Effector memory CD8-positive, alpha-beta T cell (primary cell): ENCODE results near the gene ZDHHC4.
"Not testable (repeated sequence)": the region's sequence is repeated elsewhere in the genome, so short reads cannot be mapped to it uniquely, and the experiment has no call there.

ENCODE experiments used
- ATAC-seq: fragments of 150-1000 bp; cut with Tn5 transposase; replicated peaks from 2 replicates; pipeline ENCODE4 v1.10.0; 2021; ENCODE audit warnings: mild to moderate bottlenecking, moderate library complexity
- DNase-seq, 3 experiments: peaks; one replicate each; pipeline ENCODE4 v3.0.0; 2021
- H3K27ac Mint-ChIP-seq, 2 donors: one replicate each; pipeline ENCODE4 v1.8.0; 2022; ENCODE audit warnings: mild to moderate bottlenecking in 2 of 2, mixed read lengths in 2 of 2, moderate library complexity in 2 of 2
- H3K27me3 Mint-ChIP-seq, 2 donors: one replicate each; pipeline ENCODE4 v1.8.0; 2022; ENCODE audit warnings: mixed read lengths in 2 of 2
- H3K36me3 Mint-ChIP-seq: one replicate; pipeline ENCODE4 v1.8.0; 2022; ENCODE audit warnings: mild to moderate bottlenecking, moderate library complexity, mixed read lengths; ENCODE audit not compliant: insufficient read depth
- H3K4me1 Mint-ChIP-seq, 2 donors: one replicate each; pipeline ENCODE4 v1.8.0; 2022; ENCODE audit warnings: low read depth in 2 of 2, mixed read lengths in 2 of 2
- H3K4me3 Mint-ChIP-seq, 2 donors: one replicate each; pipeline ENCODE4 v1.8.0; 2022; ENCODE audit warnings: mild to moderate bottlenecking in 2 of 2, mixed read lengths in 2 of 2, moderate library complexity in 2 of 2
- H3K9me3 Mint-ChIP-seq, 2 donors: one replicate each; pipeline ENCODE4 v1.8.0; 2022; ENCODE audit warnings: mixed read lengths in 2 of 2

The ZDHHC4 gene

DNA sequence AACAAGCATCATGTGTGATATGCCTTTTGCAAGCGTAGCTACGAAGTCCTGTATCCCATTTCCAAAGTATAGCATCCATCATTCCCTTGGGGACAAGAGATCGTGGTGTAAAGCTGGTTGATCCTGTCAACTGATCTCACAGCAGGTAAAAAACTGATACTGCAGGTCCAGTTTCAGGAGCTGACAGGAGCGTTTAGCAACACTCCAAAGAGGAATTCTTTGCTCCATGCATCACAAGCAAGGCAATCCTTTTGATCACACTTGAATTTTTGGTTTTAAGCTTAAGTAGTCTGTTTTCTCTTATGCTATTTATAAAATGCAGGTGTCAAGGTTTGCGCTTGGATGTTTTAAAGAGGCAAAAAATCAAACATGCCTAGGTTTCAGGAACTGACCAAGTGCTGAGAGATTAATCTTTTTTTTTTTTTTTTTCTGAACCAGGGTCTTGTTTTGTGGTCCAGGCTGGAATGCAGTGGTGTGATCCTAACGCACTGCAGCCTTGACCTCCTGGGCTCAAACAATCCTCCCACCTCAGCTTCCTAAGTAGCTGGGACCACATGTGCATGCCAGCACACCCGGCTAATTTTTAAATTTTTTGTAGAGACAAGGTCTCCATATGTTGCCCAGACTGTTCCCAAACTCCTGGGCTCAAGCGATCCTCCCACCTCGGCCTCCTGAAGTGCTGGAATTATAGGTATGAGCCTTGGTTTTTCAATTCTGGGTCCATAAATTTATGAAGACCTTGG is 1.8 kb upstream of the ZDHHC4 start:
- H3K4me1 Mint-ChIP-seq, result peaks cover 5 to 13% of the 10 kb centered on the region in 2 donors
- DNase-seq (no peak), ATAC-seq (no peak)
- H3K27me3 Mint-ChIP-seq, result peaks cover 6 to 10% of the 10 kb centered on the region in 2 donors
- no peak overlapping the region for H3K4me3 Mint-ChIP-seq
- H3K9me3 Mint-ChIP-seq, result no peaks in the 10 kb centered on the region
- peaks cover 11% of the 10 kb centered on the region for H3K36me3 Mint-ChIP-seq
- no peak overlapping the region for H3K27ac Mint-ChIP-seq

DNA sequence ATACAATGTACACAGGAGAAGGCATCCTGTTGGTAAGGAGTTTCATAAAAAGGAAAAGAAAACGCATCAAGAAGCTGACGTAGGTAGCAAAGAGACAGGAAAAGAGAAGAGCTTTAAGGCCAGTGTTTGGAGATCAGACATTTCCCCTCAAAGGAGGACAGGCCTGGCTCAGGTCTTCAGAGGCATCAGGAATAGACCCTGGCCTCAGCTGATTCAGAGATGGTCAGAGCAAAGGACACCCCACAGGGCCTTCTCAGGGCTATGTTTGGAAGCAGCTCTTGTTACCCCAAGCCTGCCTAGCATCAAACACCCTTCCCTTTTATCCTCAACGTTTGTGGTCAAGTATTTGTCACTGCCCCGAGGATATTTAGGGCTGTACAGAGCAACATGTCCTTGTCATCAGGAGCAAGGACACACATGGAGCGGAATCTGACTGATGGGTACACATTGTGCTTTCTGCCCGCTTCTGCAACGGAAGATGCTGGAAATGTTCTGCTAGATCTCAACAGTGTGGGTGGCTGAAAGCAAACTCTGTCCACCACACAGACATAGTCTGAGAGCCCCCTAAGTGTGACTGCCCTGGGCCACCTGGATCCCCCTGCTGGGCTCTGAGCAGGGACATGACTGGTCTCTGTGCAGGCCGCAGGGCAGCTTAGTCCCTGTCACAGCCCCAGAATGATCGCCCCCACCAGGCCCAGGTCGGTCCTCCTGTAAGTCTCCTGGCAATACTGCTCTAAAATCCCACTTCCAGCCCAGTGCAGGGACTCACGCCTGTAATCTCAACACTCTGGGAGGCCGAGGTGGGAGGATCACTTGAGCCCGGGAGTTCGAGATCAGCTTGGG is 1.0 kb upstream of the ZDHHC4 start:
- H3K9me3 Mint-ChIP-seq, result no peaks in the 10 kb centered on the region

DNA sequence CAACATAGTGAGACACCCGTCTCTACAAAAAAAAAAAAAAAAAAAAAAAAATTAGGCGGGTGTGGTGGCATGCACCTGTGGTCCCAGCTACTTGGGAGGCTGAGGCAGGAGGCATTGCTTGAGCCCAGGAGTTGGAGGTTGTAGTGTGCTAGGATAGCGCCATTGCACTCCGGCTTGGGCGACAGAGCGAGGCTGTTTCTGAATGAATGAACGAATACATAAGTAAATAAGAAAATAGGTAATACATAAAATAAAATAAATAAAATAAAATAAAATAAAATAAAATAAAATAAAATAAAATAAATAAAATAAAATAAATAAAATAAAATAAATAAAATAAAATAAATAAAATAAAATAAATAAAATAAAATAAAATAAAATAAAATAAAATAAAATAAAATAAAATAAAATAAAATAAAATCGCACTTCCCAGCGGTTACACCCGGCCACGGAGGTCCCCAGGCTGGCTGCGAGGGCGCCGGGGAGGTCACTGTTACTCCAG is 336 bp upstream of the ZDHHC4 start:
- not testable (repeated sequence) for ATAC-seq

More for the DNA sequence above, 1.0 kb upstream of the ZDHHC4 start:
- Mint-ChIP-seq H3K27me3 (peaks cover 6 to 10% of the 10 kb centered on the region in 2 donors), H3K4me3 (peak overlapping the region; percentile 86 to 87), H3K27ac (peak overlapping the region; percentile 38 to 96), H3K4me1 (peaks cover 5 to 13% of the 10 kb centered on the region in 2 donors), H3K36me3 (peaks cover 16% of the 10 kb centered on the region)
- no peak for ATAC-seq
- no peak for DNase-seq

DNA sequence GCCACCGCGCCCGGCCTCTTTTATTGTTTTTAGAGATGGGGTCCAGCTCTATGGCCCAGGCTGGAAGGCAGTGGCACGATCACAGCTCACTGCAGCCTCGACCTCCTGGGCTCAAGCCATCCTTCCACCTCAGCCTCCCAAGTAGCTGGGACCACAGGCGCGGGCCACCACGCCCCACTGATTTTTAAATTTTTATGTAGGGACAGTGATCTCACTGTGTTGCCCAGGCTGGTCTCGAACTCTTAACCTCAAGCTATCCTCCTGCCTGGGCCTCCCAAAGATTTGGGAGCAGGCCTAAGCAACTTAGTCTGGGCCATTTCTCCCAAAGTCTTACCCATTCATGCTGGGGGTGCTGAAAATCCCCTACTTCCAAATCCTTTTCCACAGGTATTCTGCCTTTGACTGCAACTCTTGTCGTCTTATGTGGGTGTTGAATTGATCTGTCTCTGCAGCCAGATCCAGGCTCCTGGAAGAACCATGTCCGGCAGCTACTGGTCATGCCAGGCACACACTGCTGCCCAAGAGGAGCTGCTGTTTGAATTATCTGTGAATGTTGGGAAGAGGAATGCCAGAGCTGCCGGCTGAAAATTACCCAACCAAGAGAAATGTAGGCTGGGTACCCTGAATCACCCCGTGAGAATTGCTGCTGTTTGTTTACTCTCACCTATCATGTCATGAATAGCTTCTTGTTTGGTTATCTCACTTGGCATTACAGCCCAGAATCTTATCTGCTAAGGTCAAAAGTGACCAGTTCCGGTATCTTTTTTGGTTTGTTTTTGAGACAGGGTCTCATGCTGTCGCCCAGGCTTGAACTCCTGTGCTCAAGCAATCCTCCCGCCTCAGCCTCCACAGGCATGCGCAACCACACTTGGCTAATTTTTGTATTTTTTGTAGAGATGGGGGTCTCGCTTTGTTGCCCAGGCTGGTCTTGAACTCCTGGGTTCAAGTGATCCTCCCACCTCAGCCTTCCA is 1.1 kb downstream of the ZDHHC4 start:
- H3K27ac Mint-ChIP-seq, result peak overlapping the region; percentile 92 to 96
- peak overlapping the region; percentile 86 to 87 for H3K4me3 Mint-ChIP-seq
- no peaks in the 10 kb centered on the region for H3K27me3 Mint-ChIP-seq
- ATAC-seq (no peak), DNase-seq (no peak)
- H3K9me3 Mint-ChIP-seq, result no peaks in the 10 kb centered on the region
- peaks cover 5 to 13% of the 10 kb centered on the region in 2 donors for H3K4me1 Mint-ChIP-seq
- peaks cover 25% of the 10 kb centered on the region for H3K36me3 Mint-ChIP-seq

More for the DNA sequence above, 336 bp upstream of the ZDHHC4 start:
- peaks cover 5 to 13% of the 10 kb centered on the region in 2 donors for H3K4me1 Mint-ChIP-seq
- H3K4me3 Mint-ChIP-seq, result peak overlapping the region; percentile 86 to 87
- DNase-seq, H3K9me3 Mint-ChIP-seq: not testable (repeated sequence)
- H3K27me3 Mint-ChIP-seq, result peaks cover 6 to 10% of the 10 kb centered on the region in 2 donors
- peaks cover 22% of the 10 kb centered on the region for H3K36me3 Mint-ChIP-seq
- peak overlapping the region; percentile 92 to 96 for H3K27ac Mint-ChIP-seq

DNA sequence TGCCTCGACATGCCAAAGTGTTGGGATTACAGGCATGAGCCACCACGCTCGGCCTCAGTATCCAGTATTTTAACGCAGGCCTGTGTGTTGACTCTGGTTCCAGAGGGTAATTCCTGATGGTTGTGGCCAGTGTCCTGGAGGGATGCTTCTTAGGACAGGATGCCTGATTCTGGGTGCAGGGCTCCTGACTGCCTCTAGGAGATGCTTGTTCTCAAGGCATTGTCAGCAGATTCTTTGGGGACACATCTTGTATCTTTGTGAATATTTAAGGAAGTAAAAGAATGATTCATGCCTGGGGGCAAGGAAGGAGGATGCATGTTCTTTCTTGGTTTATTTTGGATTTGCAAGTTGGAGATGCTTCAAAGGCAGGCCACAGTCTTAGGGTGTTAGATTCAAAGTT is 2.2 kb downstream of the ZDHHC4 start:
- ATAC-seq (no peak), DNase-seq (no peak)
- Mint-ChIP-seq H3K9me3 (no peaks in the 10 kb centered on the region), H3K27me3 (no peaks in the 10 kb centered on the region), H3K4me1 (peaks cover 5 to 13% of the 10 kb centered on the region in 2 donors), H3K36me3 (peaks cover 28% of the 10 kb centered on the region), H3K27ac (peak overlapping the region; percentile 92 to 96), H3K4me3 (no peak overlapping the region)

DNA sequence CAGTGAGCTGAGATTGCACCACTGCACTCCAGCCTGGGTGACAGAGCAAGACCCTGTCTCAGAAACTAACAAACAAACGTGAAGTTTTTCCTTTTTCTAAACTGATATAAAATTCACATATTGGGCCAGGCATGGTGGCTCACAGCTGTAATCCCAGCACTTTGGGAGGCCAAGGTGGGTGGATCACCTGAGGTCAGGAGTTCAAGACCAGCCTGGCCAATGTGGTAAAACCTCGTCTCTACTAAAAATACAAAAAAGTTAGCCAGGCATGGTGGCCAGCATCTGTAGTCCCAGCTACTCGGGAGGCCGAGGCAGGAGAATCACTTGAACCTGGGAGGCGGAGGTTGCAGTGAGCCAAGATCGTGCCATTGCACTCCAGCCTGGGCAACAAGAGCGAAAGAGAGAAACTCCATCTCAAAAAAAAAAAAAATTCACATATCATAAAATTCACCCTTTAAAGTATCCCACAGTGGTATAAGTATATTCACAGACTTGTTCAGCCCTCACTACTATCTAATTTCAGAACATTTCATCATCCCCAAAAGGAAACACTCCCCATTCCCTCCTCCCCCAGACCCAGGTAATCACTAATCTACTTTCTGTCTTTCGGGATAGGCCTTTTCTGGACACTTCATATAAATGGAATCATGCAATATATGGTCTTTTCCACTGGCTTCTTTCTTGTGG is 8.6 kb downstream of the ZDHHC4 start:
- not testable (repeated sequence) for H3K4me1 Mint-ChIP-seq, ATAC-seq, H3K27ac Mint-ChIP-seq, H3K9me3 Mint-ChIP-seq, DNase-seq, H3K4me3 Mint-ChIP-seq, H3K27me3 Mint-ChIP-seq
- peaks cover 34% of the 10 kb centered on the region for H3K36me3 Mint-ChIP-seq

DNA sequence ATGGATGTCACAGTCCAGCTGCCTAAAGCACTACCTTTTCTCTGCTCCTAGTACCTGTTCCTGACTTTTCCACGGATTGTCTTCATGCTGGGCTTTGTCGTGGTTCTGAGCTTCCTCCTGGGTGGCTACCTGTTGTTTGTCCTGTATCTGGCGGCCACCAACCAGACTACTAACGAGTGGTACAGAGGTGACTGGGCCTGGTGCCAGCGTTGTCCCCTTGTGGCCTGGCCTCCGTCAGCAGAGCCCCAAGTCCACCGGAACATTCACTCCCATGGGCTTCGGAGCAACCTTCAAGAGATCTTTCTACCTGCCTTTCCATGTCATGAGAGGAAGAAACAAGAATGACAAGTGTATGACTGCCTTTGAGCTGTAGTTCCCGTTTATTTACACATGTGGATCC is 11.3 kb downstream of the ZDHHC4 start:
- Mint-ChIP-seq H3K9me3 (no peaks in the 10 kb centered on the region), H3K27ac (no peak overlapping the region), H3K4me3 (peak overlapping the region in 1 of 2 donors; percentile 31), H3K4me1 (peaks cover 7 to 11% of the 10 kb centered on the region in 2 donors), H3K27me3 (no peaks in the 10 kb centered on the region), H3K36me3 (peaks cover 47% of the 10 kb centered on the region)
- DNase-seq (no peak), ATAC-seq (no peak)

DNA sequence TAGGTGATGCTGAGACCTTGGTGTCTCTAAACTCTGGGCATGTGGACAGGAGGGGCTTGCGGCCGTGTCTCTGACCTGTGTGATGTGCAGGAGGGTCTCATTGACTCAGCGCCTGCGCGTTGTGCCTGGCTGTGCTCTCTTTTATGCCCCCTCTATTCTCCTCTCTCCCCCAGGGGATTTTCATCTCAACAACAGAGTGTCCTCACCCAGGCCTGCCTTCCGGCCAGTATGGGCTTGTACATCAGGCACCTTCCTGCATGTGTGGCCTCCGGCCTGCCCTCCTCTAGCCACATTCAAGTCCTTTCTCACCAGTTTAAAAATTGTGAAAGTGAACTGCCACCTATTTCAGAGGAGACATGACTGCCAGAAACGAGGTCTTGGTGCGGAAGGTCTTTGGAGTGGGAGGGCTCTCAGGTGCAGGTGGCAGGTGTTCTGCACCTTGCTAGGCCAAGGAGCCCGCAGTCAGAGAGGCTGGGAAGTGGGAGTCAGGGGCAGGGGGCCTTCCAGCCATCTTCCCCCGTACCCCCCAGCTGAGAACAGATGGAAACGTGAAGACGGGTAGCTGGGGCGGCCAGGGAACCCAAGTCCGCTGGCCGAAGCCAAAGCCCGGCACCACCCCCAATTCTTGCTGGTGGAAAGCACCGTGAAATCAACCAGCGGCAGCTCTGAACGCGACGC is 12.0 kb downstream of the ZDHHC4 start:
- no peaks in the 10 kb centered on the region for H3K27me3 Mint-ChIP-seq
- H3K27ac Mint-ChIP-seq, result peak overlapping the region; percentile 73 to 92
- H3K36me3 Mint-ChIP-seq, result peaks cover 53% of the 10 kb centered on the region
- H3K9me3 Mint-ChIP-seq, result no peaks in the 10 kb centered on the region
- peak overlapping the region; percentile 71 to 79 for H3K4me3 Mint-ChIP-seq
- peaks cover 7 to 11% of the 10 kb centered on the region in 2 donors for H3K4me1 Mint-ChIP-seq
- DNase-seq, result no peak
- ATAC-seq, result no peak

DNA sequence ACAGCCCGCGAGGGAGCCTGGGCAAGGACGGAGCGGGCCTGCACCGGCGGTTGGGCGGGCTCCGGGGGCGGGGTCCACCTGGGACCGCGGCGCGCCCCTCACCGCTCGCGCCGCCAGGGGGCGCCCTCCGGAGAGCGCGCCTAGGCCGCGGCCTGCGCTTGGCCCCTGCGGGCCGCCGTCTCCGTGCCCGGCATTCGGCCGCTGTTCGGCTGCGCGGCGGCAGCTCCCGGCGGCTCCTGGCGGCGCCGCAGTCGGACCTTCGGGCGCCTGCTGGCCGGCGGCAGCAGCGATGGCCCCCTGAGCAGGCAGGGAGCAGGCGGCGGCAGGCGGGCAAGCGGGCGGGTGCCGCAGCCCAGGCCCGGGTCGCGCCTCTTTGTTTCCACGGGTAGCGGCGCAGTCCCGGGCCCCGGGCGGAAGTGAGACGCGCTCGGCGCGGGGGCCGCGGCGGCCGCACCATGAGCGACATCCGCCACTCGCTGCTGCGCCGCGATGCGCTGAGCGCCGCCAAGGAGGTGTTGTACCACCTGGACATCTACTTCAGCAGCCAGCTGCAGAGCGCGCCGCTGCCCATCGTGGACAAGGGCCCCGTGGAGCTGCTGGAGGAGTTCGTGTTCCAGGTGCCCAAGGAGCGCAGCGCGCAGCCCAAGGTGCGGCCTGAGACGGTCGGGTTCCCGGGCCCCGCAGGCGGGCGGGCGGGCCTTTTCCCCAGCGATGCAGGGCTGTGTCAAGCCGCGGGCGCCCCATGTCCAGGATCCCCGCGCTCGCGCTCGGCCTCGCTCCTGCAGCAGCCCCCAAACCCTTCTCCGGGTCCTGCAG is 12.8 kb downstream of the ZDHHC4 start, which contains the start of gene INTS15:
TSS of gene INTS15 (plus strand) at position 193 of the 816 bp plus-strand sequence. CDS start at position 456, 263 bp downstream.
- peaks cover 60% of the 10 kb centered on the region for H3K36me3 Mint-ChIP-seq

DNA sequence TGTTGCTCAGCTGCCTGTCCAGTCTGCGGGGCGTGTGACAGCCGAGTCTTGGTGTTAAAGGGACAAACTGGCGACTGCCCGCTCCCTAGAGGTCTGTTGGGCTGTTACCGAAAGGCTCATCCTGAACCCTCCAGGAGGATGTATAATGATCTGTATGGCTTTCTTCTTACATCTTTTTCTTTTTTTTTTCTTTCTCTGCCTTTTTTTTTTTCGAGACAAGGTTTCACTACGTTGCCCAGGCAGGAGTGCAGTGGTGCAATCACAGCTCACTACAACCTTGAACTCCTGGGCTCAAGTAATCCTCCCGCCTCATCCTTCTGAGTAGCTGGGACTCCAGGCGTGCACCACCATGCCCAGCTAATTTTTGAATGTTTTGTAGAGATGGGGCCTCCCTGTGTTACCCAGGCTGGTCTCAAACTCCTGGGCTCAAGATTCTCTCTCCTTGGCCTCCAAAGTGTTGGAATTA is 13.4 kb downstream of the ZDHHC4 start:
- no peaks in the 10 kb centered on the region for H3K27me3 Mint-ChIP-seq
- DNase-seq, result no peak
- peak overlapping the region; percentile 88 to 93 for H3K4me3 Mint-ChIP-seq
- peak overlapping the region; percentile 89 to 94 for H3K27ac Mint-ChIP-seq
- peaks cover 67% of the 10 kb centered on the region for H3K36me3 Mint-ChIP-seq
- H3K4me1 Mint-ChIP-seq, result peaks cover 7 to 11% of the 10 kb centered on the region in 2 donors
- no peaks in the 10 kb centered on the region for H3K9me3 Mint-ChIP-seq
- peak; percentile 0 for ATAC-seq

More for the DNA sequence above, 12.8 kb downstream of the ZDHHC4 start, which contains the start of gene INTS15:
- peak within 1 kb of the TSS; percentile 89 to 94 for H3K27ac Mint-ChIP-seq
- ATAC-seq (peak; percentile 88), DNase-seq (peak; percentile 79 to 87 (median 82))
- peak within 1 kb of the TSS; percentile 88 to 93 for H3K4me3 Mint-ChIP-seq
- no peaks in the 10 kb centered on the region for H3K27me3 Mint-ChIP-seq
- no peaks in the 10 kb centered on the region for H3K9me3 Mint-ChIP-seq
- H3K4me1 Mint-ChIP-seq, result peaks cover 7 to 11% of the 10 kb centered on the region in 2 donors

DNA sequence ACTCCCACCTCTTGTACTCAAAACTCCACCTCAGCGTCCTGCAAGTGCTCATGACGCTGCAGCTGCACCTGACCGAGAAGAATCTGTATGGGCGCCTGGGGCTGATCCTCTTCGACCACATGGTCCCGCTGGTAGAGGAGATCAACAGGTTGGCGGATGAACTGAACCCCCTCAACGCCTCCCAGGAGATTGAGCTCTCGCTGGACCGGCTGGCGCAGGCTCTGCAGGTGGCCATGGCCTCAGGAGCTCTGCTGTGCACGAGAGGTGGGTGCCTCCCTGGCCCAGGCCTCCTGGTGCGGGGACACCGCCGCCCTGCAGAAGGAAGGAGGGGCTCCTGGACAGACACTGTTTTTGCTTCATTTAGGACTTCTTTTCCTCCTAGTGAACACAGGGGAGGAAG is 22.8 kb downstream of the ZDHHC4 start:
- H3K36me3 Mint-ChIP-seq, result peaks cover 77% of the 10 kb centered on the region
- H3K4me1 Mint-ChIP-seq, result peaks cover 8 to 13% of the 10 kb centered on the region in 2 donors
- H3K9me3 Mint-ChIP-seq, result no peaks in the 10 kb centered on the region
- H3K4me3 Mint-ChIP-seq, result no peak overlapping the region
- no peak for ATAC-seq
- H3K27me3 Mint-ChIP-seq, result no peaks in the 10 kb centered on the region
- DNase-seq, result no peak
- peak overlapping the region in 1 of 2 donors; percentile 66 for H3K27ac Mint-ChIP-seq
